ENCODE results near the gene DHX8. TPM values are rescaled to one million over a fixed set of nuclear protein-coding genes. Genes with fewer than 3 reads are reported as not detected.
A peak's percentile ranks its signal among the peaks of the same experiment; 100 is the strongest.
"Not testable (repeated sequence)": the region's sequence is repeated elsewhere in the genome, so short reads cannot be mapped to it uniquely, and the experiment has no call there.

DHX8 gene
- 31.0 TPM for total RNA-seq

DNA sequence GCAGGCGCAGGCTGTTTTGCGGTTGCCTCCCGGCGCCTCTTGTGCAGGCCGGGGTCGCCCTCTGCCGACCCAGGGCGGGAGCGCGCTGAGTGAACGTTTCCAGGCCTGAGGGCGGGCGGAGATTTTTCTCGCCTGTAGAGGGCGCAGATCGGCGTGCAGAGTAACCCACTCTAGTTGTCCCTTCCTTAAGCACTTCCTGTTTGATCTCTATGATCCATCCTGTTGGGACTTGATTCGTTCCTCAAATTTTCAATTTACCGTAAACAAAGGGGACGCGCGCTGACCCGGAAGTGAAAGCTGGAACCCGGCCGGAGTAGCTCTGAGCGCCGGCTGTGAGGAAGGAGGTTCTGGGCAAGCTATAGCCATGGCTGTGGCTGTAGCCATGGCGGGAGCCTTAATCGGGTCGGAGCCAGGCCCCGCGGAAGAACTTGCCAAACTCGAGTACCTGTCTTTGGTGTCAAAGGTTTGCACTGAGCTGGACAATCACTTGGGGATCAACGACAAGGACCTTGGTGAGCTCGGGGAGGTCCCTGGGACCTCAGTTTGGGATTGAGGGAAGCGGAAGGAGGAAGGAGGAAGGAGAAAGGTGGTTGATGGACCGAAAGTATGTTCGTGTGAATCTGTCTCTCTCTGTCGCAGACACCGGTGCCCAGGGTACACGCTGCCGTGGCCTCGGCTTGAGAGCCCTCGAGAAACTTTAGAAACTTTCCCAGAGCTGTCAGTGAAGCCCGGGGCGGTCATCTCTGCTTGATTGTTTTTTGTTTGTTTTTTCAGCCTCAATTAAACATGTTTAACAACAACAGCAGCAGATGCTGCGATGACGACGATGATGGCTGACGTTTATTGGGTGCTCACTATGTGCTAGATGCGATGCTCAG, at the start of gene DHX8:
TSS of gene DHX8 (plus strand) at position 302 of the 878 bp plus-strand sequence. CDS start at position 365, 63 bp downstream.
- DNase-seq (ENCODE audit: low read depth in 2 of 3, low spot score in 2 of 3) = peak; percentile 97 to 98 (median 98)

DNA sequence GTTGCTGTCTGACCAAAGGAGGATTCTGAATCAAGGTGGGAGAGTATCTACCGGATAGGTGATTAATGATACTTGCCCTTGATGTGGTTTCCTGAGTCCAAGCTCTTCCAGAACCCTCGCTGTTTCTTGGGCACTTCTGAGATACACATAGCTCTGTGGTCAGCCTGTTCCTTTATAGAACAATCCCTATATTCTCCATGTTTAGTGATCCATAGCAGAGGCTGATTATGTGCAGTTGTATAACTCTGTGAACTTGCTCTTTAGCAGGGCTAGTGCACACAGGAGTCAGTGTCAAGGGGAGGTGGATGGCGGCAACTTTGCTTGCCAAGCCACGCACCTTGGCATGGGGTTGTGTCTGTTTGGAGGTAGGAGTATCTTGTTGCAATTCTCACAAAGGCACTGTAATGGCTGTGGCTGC, 48.9 kb upstream of the DHX8 start:
- DNase-seq (ENCODE audit: low read depth in 2 of 3, low spot score in 2 of 3) = no peak

DNA sequence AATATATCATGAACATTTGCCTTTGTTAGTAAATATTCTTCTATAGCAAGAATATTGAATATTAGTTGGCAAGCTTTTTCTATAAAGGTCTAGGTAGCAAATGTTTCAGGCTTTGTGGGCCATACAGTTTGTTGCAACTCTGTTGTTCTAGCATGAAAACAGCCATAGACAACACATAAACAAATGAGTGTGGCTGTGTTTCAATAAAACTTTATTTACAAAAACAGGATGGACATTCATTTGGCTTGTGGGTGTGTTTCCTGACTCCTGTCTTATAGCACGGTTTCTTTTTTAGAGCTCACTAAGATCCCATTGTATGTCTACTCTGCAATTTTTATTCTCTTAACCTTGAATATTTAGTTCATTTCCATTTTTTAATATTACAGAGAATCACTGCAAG, 46.0 kb upstream of the DHX8 start:
- DNase-seq (ENCODE audit: low read depth in 2 of 3, low spot score in 2 of 3) = no peak

DNA sequence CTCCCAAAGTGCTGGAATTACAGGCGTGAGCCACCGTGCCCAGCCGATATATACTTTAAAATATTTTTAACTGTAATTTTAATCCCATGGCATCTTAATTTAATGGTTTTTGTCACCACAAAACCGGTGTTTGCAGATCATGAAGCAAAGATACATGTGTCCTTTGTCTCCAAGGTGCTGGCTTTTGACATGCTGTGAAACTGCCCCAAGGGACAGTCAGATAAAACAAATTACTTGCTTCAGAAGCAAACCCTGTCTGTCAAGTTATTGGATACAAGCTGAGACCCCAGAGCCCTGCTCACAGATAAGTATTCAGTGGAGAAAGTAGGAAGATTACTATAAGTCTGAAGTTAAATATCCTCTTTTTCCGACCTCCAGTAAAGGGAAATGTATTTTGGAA, 45.1 kb upstream of the DHX8 start:
- DNase-seq (ENCODE audit: low read depth in 2 of 3, low spot score in 2 of 3) = no peak

DNA sequence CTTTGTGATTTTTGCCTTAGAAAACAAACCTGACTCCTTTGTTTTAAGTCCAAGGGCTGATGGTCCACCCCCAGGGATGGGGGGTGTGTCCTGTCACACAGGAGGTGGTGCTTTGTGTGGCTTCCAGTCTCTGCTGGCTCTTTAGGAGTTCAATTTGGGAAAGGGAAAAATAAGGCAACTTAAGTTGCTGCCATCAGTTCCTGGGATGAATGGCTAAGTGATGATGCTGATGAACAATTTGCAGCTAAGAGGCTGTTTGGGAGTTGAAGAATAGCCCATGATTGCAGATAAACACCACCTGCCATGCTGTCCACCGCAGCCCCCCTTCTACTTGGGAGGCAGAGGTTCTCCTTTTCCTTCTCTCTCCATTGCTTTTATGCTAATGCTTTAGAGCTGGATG, 44.7 kb upstream of the DHX8 start:
- no peak for DNase-seq (ENCODE audit: low read depth in 2 of 3, low spot score in 2 of 3)

DNA sequence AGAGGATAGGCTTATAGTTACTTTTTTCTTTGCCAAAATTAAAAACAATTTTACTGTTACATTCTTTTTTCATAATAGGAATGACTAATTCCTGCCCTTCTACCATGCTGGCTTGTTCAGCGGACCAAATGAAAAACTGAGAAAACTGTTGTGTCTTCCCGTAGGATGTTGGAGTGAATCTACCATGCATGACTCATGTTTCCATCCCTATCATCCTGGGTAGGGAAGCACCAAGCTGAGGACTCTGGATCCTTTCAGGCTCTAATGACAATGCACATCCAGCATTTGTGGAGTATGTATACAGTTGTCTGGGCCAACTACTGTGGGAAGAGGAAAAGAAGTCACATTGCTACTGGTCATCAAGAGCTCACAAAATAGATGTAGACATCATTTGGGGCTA, 41.1 kb upstream of the DHX8 start:
- no peak for DNase-seq (ENCODE audit: low read depth in 2 of 3, low spot score in 2 of 3)

DNA sequence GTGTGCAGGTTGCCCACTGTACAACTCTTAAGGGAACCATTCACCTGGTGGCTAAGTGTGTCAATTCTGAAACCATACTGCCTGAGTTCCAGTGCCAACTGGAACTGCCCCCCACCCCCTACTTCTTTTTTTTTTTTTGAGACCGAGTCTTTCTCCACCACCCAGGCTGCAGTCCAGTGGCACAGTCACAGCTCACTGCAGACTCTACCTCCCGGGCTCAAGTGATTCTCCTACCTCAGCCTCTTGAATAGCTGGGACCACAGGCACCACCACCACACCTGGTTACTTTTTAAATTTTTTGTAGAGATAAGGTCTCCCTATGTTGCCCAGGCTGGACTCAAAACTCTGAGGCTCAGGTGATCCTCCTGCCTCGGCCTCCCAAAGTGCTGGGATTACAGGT, 40.4 kb upstream of the DHX8 start:
- no peak for DNase-seq (ENCODE audit: low read depth in 2 of 3, low spot score in 2 of 3)

DNA sequence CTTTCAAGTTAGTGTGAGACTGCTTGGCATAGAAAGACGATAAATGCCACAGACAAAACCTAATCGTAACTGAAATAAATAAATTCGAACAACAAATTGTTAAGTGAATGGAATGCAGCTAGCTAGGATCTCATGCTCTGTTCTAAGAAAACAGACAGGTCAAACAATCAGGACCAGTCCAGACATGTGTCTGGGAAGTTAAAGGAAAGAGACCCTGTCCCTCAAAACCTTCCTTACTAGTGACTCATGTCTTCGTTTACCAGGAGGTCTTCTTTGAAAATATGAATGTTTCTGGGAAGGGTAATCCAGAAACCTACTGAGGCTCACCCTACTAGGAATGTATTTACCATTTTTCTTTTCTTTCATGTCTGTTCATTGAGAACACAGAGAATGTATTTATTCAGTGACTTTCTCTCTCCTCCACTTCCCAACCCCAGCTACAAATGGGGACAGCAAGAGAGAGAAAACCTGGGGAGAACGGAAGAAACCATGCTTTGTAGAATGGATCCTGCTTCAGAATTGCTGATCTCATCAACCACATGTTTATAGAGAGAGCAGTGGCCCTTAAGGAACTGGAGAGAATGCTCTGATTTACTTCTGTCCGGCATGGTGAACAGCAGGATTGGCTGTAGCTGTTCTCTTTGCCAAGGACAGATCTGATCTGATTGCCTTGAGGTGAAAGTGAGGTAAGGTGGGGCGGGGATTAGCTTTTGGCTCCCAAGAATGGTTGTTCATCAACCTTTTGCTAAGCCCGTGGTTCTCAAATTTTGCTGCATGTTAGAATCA, 39.4 kb upstream of the DHX8 start:
- no peak for DNase-seq (ENCODE audit: low read depth in 2 of 3, low spot score in 2 of 3)

DNA sequence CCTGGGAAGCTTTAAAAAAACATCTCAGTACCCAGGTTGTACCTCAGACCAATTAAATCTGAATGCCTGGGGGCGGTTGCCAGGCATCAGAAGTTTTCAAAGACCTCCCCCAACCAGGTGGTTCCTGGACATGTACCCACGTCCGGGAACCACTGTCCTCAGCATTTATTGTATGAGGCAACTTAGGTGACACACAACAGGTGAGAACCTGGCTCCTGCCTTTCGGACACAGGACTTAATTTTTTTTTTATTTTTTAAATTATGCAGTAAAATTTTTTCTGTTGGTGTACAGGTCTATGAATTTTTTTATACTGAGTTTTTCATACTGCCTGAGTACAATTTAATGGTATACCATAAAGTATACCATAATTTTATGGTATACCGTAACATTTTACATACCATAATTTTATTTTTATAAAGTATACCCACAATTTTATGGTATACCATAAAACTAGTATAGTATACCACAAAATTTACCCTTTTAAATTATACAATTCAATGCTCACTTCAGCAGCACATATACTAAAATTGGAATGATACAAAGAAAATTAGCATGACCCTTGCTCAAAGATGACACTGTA, 38.7 kb upstream of the DHX8 start:
- no peak for DNase-seq (ENCODE audit: low read depth in 2 of 3, low spot score in 2 of 3)

DNA sequence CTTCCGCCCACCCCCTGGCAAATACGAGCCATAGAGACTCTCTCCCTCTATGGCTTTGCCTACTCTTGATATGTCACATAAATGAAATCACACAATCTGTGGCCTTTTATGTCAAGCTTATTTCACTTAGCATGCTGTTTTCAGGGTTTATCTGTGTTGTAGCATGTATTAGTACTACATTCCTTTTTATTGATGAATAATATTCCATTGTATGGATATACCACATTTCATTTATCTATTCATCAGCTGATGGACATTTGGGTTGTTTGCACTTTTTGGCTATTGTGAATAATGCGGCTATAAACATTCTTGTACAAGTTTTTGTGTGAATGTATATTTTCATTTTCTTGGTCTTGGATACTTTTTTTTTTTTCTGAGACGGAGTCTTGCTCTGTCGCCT, 37.0 kb upstream of the DHX8 start:
- no peak for DNase-seq (ENCODE audit: low read depth in 2 of 3, low spot score in 2 of 3)

DNA sequence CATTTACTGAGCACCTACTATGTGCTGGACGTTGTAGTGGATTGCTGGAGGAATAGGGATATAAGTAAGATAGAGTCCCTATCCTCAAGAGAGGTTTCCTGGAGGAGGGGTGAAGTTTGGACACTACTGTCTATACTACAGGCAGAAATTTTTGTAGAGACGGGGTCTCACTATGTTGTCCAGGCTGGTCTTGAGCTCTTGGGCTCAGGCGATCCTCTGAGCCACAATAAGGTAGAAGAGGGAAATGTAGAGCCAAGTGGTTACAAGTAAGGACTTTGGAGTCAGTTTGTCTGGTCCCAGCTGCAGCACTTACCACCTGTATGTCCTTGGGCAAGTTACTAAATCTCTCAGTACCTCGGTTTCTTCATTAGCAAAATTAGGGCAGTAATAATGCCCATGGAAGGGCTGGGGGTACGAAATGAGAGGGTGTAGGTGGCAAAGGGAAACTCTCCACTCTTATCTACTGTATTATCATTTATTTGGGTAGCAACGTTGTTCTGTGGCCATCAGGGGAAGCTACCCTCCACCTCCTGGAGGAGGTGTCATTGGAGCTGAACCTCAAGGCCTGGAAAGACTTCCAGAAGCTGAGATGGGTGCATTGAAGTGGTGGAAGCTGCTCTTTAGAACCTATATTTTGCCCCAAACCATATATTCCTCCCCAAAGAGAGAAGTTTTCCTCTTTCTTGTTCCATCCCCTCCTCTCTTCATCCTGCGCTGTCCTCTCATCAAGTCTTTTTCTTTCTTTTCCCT, 34.9 kb upstream of the DHX8 start:
- DNase-seq (ENCODE audit: low read depth in 2 of 3, low spot score in 2 of 3) = no peak

DNA sequence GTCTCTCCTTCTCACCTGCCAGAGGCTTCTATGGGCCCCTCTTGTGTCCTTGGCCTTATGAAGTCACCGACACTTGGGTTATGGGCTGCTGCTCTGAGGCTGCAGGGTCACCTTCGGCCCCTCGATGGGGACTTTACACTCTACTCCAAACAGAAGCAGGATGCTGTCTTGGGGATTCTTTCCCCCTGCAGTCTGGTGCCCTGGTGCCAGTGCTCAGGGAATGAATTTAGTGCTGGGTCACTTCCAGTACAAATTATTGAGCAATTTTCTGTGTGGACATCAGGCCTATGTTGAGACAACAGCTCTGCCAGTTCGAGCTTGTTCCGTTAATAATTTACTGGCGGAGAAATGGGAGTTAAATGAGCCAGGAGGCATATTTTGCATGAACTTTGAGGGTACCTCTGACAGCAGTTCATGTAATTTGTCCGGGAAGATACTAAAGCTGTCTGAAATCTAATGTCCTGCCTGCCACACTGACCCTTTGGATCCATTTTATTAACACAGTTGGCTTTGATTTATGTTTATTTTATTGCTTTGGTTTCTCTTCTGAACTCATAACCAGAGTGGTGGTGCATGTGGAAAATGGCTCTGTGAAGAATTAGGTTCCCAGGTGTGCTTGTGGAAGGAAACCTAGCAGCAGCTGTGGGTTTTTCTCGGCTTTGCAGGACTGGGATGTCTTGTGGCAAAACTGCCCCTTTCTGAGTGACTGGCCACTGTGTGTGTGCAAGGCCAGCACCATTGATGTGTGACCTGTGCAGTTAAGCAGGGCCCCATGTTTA, 34.1 kb upstream of the DHX8 start:
- no peak for DNase-seq (ENCODE audit: low read depth in 2 of 3, low spot score in 2 of 3)

DNA sequence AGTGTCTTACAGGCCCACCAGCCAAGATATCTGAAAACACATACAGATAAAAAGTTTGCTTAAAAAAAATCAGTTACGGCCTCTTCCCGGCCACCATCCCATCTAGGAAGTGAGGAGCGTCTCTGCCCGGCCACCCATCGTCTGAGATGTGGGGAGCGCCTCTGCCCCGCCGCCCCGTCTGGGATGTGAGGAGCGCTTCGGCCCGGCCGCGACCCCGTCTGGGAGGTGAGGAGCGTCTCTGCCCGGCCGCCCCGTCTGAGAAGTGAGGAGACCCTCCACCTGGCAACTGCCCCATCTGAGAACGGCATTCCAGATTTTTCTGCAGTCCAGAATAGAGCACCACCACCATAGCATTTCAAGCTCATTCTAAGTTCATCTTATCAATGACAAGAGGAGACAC, 33.0 kb upstream of the DHX8 start:
- not testable (repeated sequence) for DNase-seq (ENCODE audit: low read depth in 2 of 3, low spot score in 2 of 3)

DNA sequence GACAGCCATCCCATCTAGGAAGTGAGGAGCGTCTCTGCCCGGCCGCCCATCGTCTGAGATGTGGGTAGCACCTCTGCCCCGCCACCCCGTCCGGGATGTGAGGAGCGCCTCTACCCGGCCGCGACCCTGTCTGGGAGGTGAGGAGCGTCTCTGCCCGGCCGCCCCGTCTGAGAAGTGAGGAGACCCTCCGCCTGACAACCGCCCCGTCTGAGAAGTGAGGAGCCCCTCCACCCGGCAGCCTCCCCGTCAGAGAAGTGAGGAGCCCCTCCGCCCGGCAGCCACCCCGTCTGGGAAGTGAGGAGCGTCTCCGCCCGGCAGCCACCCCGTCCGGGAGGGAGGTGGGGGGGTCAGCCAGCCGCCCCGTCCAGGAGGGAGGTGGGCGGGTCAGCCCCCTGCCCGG, 32.0 kb upstream of the DHX8 start:
- DNase-seq (ENCODE audit: low read depth in 2 of 3, low spot score in 2 of 3) = not testable (repeated sequence)

DNA sequence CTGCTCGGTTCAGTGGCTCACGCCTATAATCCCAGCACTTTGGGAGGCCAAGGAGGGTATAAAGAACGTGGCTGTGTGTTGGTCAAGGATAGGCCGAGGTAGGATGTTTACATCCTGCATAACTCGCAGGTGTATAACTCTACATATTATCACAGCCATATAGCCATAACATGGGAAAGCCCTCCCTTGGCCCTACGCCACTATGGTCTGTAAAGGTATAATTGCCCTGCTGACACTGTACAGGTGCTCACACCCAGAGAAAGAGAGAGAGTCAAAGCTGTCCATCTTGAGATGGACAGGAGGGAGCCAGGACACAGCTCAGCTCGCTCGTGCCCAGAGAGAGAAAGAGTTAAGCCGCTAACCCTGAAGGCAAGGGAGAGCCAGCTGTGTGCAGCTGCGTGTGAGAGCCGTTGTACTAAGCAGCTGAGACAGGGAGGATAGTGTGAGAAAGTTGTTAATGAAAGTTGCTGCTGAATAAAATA, 30.4 kb upstream of the DHX8 start:
- no peak for DNase-seq (ENCODE audit: low read depth in 2 of 3, low spot score in 2 of 3)

DNA sequence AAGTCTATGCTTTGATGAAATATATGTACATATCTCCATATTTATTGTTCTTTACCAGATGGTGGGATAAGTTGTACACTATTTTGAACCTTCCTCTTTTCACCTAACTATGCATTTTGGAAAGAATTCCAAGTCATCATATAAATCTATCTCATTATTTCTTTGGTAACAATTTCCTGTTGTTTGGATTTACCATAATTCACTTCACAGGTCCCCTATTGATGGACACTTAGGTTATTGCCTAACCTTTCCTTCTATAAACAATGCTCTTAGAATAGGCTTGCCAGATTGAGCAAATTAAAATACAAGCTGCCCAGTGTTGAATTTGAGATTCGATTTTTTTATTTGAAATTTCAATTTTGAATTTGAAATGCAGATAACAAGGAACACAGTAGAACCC, 28.9 kb upstream of the DHX8 start:
- no peak for DNase-seq (ENCODE audit: low read depth in 2 of 3, low spot score in 2 of 3)

DNA sequence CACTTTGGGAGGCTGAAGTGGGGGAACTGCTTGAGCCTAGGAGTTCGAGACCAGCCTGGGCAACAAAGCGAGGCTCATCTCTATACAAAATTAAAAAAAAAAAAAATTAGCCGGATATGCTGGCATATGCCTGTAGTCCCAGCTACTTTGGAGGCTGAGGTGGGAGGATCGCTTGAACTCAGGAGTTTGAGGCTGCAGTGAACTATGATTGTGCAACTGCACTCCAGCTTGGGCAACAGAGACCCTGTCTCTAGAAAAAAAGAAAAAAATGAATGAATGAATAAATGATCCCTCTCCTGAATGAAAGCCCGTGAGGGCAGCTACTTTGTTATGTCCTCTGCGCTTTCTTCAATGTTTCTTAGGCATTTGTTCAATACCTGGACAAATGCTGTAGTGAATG, 27.7 kb upstream of the DHX8 start:
- DNase-seq (ENCODE audit: low read depth in 2 of 3, low spot score in 2 of 3) = no peak

DNA sequence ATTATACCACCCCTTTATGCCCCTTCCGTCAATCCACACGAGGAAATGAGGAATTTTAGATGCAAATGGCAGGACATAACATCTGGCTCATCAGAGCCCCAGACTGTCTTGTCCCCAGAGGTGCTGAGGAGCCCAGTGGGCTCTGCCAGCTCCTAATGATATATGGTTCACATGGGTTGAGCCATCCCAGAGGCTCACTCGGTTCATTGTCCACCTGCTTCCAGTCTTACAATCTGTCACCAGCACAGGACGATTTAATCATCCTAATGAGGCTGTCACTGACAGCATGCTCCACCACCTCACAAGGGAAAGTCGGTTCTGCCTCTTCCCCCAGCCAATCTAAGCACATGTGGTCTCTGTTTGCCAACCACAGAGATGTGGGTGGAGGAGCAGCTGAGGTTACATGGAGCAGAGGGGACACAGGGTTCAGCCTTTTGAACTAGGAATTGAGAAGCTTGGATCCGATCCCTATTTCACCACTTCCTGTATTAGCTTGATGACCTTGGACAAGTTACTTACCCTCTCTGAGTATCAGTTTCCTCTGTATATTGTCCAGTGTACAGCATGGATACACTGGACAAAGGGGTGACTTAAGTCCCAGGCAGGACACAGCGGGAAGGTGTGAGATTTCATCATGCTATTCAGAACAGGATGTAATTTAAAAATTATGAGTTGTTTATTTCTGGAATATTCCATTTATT, 27.0 kb upstream of the DHX8 start:
- DNase-seq (ENCODE audit: low read depth in 2 of 3, low spot score in 2 of 3) = peak in 1 of 3 donors; percentile 4

DNA sequence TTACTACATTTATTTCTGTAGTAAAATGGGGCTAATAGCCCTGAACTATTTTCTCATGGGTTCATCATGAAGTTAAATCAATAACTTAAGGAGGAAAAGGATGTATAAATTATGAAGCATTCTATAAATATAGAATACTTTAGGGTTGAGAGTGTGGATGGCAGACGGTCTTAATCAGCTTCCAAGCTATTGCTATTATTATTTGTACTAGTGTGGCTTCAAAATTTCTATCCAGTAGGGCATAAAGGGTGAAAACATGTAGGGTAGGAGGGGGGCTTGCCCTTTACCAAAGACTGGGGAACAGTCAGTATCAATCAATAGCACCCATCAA, 26.4 kb upstream of the DHX8 start:
- DNase-seq (ENCODE audit: low read depth in 2 of 3, low spot score in 2 of 3) = no peak

Data from hematopoietic multipotent progenitor cell (in vitro differentiated cells).